WTC11 (cell line): ENCODE data around the gene PKN3. TPM values are rescaled to one million over a fixed set of nuclear protein-coding genes. Genes with fewer than 3 reads are reported as not detected.

Experiments
- ATAC-seq: fragments of 200-7000 bp; cut with Tn5 transposase; 2 replicates; pipeline ENCODE4 v1.10.0; 2021; ENCODE audit warnings: mild to moderate bottlenecking, moderate library complexity
- CTCF ChIA-PET: fragments of 300-600 bp; sonication (Branson Sonifier 250); formaldehyde crosslinking; loops from one replicate; lab custom pipeline; 2021; ENCODE audit warnings: antibody characterized with exemption; lab: Charles Lee
- POLR2A ChIA-PET: fragments of 350-600 bp; sonication (Branson Sonifier 250); formaldehyde crosslinking; loops from one replicate; lab custom pipeline; 2021; ENCODE audit warnings: antibody characterized with exemption; lab: Charles Lee
- DNase-seq: peaks from one replicate; pipeline ENCODE4 v3.0.0; 2021; ENCODE audit warnings: low spot score
- H3K27ac Mint-ChIP-seq: 2 replicates; pipeline ENCODE4 v1.8.0; 2021; ENCODE audit warnings: mixed read lengths
- H3K27me3 Mint-ChIP-seq: 2 replicates; pipeline ENCODE4 v1.8.0; 2021; ENCODE audit warnings: low read depth, mild to moderate bottlenecking, moderate library complexity, mixed read lengths
- H3K36me3 Mint-ChIP-seq: 2 replicates; pipeline ENCODE4 v1.8.0; 2021; ENCODE audit warnings: mixed read lengths
- H3K4me1 Mint-ChIP-seq: 2 replicates; pipeline ENCODE4 v1.8.0; 2022; ENCODE audit warnings: mixed read lengths
- H3K4me3 Mint-ChIP-seq: 2 replicates; pipeline ENCODE4 v1.8.0; 2021; ENCODE audit warnings: mild to moderate bottlenecking, moderate library complexity, mixed read lengths
- H3K9me3 Mint-ChIP-seq: 2 replicates; pipeline ENCODE4 v1.8.0; 2021; ENCODE audit warnings: mixed read lengths
- AFF4 ChIP-seq: sonication (generic); formaldehyde crosslinking; IDR thresholded peaks from 2 replicates; pipeline ENCODE4 v1.8.1; 2023; ENCODE audit warnings: mild to moderate bottlenecking, missing genetic modification reagents, borderline replicate concordance
- CDX4 ChIP-seq: fragments of 250-450 bp; sonication (Bioruptor Pico); IDR thresholded peaks from 2 replicates; pipeline ENCODE4 v1.9.0; 2021; ENCODE audit warnings: moderate library complexity, mild to moderate bottlenecking, inconsistent platforms, borderline replicate concordance
- CTCF ChIP-seq: fragments of 200-600 bp; IDR thresholded peaks from 2 replicates; pipeline ENCODE4 v1.8.0; 2022; ENCODE audit warnings: antibody characterized with exemption
- E2F4 ChIP-seq: sonication (generic); formaldehyde crosslinking; IDR thresholded peaks from 2 replicates; pipeline ENCODE4 v1.8.1; 2022; ENCODE audit warnings: low read depth, mild to moderate bottlenecking, moderate library complexity, missing genetic modification reagents, borderline replicate concordance
- E2F5 ChIP-seq: sonication (generic); formaldehyde crosslinking; IDR thresholded peaks from 2 replicates; pipeline ENCODE4 v1.8.1; 2022; ENCODE audit warnings: mild to moderate bottlenecking, moderate library complexity, missing genetic modification reagents
- ETV6 ChIP-seq: sonication (generic); formaldehyde crosslinking; IDR thresholded peaks from 2 replicates; pipeline ENCODE4 v1.8.1; 2022; ENCODE audit warnings: mild to moderate bottlenecking, missing genetic modification reagents
- FOXK1 ChIP-seq: sonication (generic); formaldehyde crosslinking; IDR thresholded peaks from 2 replicates; pipeline ENCODE4 v1.8.0; 2022; ENCODE audit warnings: mild to moderate bottlenecking, moderate library complexity, missing genetic modification reagents
- HMGXB4 ChIP-seq: sonication (generic); formaldehyde crosslinking; IDR thresholded peaks from 2 replicates; pipeline ENCODE4 v1.8.1; 2023; ENCODE audit warnings: mild to moderate bottlenecking, moderate library complexity, missing genetic modification reagents
- NFE2L1 ChIP-seq: sonication (generic); formaldehyde crosslinking; IDR thresholded peaks from 2 replicates; pipeline ENCODE4 v1.8.1; 2023; ENCODE audit warnings: missing genetic modification reagents
- OVOL2 ChIP-seq: fragments of 250-450 bp; sonication (Bioruptor Pico); IDR thresholded peaks from 2 replicates; pipeline ENCODE4 v1.9.0; 2021; ENCODE audit warnings: mild to moderate bottlenecking, borderline replicate concordance
- PRRX2 ChIP-seq: fragments of 250-450 bp; sonication (Bioruptor Pico); IDR thresholded peaks from 2 replicates; pipeline ENCODE4 v1.8.0; 2021; ENCODE audit warnings: mild to moderate bottlenecking
- SMAD3 ChIP-seq: sonication (generic); formaldehyde crosslinking; IDR thresholded peaks from 2 replicates; pipeline ENCODE4 v1.8.0; 2022; ENCODE audit warnings: missing genetic modification reagents, mild to moderate bottlenecking, borderline replicate concordance
- SMAD4 ChIP-seq: sonication (generic); formaldehyde crosslinking; IDR thresholded peaks from 2 replicates; pipeline ENCODE4 v1.8.0; 2022; ENCODE audit warnings: mild to moderate bottlenecking, missing genetic modification reagents
- ZNF138 ChIP-seq: sonication (generic); formaldehyde crosslinking; conservative IDR thresholded peaks from 2 replicates; pipeline ENCODE4 v1.8.1; 2022; ENCODE audit warnings: mild to moderate bottlenecking, moderate library complexity, missing genetic modification reagents
- ZNF232 ChIP-seq: sonication (generic); formaldehyde crosslinking; IDR thresholded peaks from 2 replicates; pipeline ENCODE4 v1.8.0; 2022; ENCODE audit warnings: mild to moderate bottlenecking, missing genetic modification reagents
- ZNF396 ChIP-seq: fragments of 250-450 bp; sonication (Bioruptor Pico); IDR thresholded peaks from 2 replicates; pipeline ENCODE4 v1.8.0; 2021; ENCODE audit warnings: mild to moderate bottlenecking, moderate library complexity, borderline replicate concordance
- total RNA-seq: library from RNA; stranded (reverse); gene quantifications from 3 replicates; pipeline ENCODE4 v1.2.3, GENCODE V29; 2021

Gene PKN3
- total RNA-seq, 1 experiment from 2014 or later = 24.1 TPM

- peak; percentile 63; the same call in 1 of the 2 replicates for TF ChIP-seq E2F5 (CRISPR knock-in tag)
- peak; percentile 100 for TF ChIP-seq HMGXB4 (CRISPR knock-in tag)
- TF ChIP-seq AFF4 (CRISPR knock-in tag) = no peak
- TF ChIP-seq PRRX2 (CRISPR knock-in tag) = no peak
- TF ChIP-seq NFE2L1 (CRISPR knock-in tag) = no peak
- TF ChIP-seq, all 79 proteins: peak for 12
Measured at GRCh38 chr9:128702445-128702948, at the start of gene PKN3 (continued).

- DNase-seq = no peak
- H3K27me3 Mint-ChIP-seq = no peaks in the 10 kb centered on the region
- peak overlapping the region; percentile 63; the same call in 1 of the 2 replicates for H3K27ac Mint-ChIP-seq
- no peak for ATAC-seq
- TF ChIP-seq AFF4 (CRISPR knock-in tag) (no peak), ZNF232 (CRISPR knock-in tag) (no peak), SMAD4 (no peak), ZNF396 (CRISPR knock-in tag) (no peak), E2F4 (CRISPR knock-in tag) (no peak), SMAD3 (CRISPR knock-in tag) (no peak), ETV6 (CRISPR knock-in tag) (no peak), CDX4 (CRISPR knock-in tag) (no peak), FOXK1 (CRISPR knock-in tag) (no peak), OVOL2 (CRISPR knock-in tag) (no peak), CTCF (no peak), ZNF138 (CRISPR knock-in tag) (no peak)
- H3K36me3 Mint-ChIP-seq = no peaks in the 10 kb centered on the region
- H3K4me1 Mint-ChIP-seq = peaks cover 3% of the 10 kb centered on the region; the same call in 1 of the 2 replicates
- CTCF ChIA-PET = interaction anchor here (0.5 to 3.2 kb wide), 3 partner anchors 18 to 359 kb away, joined by 3 to 8 read pairs (median 5); partner anchors contain the start of gene PKN3
- H3K9me3 Mint-ChIP-seq = no peaks in the 10 kb centered on the region
- no peak overlapping the region for H3K4me3 Mint-ChIP-seq
- POLR2A ChIA-PET = no interaction called here
Measured at GRCh38 chr9:128653908-128654307, 48.4 kb upstream of the PKN3 start.
